ENCODE results near the gene AJAP1.

DNA sequence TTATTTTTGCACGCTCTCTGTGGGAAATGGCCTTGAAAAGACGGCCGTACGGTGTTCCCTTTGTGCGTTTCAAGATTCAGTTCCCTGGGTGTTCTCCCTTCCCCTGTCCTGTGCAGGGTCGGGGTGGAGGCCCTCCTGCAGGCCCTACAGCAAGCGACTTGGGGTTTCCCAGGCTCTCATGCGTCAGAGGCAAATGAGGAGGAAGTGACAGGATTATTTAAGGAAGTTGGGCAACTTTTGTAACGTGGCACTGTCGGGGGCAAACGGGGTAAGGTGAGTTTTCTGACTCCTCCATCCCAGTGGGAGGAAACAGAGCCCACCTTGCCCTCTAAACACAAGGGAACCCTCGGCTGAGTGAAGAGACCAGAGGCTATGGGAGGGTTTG, 16.1 kb upstream of the AJAP1 start:
- no peak for TF ChIP-seq POLR2A (IDR thresholded peaks at IDR 0.05; ENCODE audit: low read length)
- no peak for TF ChIP-seq GATA1 (IDR thresholded peaks at IDR 0.05; ENCODE audit: low read depth, low read length)
